ENCODE results near the gene MIAT. TPM values are rescaled to one million over a fixed set of nuclear protein-coding genes. Genes with fewer than 3 reads are reported as not detected.

Gene MIAT
- total RNA-seq, 1 experiment from 2014 or later: 0.06 TPM

DNA sequence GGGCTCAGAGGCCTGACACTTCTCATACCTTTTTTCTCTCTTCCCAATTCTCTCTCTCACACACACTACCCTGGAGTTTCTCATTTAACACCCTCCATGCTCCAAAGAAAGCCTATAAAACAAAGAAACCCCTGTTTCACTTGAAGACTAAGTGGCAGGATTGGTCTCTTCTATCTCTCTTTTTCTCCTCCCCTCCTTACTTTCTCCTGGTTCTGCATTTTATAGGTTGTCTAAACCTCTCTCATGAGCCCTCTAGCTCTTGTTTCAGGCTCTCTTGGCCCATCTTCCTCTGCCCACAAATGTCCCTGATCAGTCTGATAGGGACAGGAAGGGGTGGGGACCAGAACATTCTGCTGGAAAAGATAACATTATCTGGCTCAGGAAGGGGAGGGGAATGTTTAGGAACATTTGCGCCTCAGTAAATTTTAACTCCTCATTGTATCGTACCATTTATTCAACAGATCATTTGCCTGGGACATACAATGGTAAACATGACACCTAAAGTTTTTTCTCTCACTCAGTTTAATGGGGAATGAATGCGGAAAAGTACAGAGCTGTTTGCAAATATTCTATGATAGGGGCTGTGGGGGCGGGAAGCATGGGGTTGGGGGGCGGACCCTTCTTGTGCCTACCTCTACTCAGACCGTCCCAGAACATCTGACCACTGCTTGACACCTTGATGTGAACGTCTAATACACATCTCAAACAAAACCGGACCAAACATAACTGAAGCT, 24.8 kb upstream of the MIAT start:
- no peak for DNase-seq (ENCODE audit: low read depth)

DNA sequence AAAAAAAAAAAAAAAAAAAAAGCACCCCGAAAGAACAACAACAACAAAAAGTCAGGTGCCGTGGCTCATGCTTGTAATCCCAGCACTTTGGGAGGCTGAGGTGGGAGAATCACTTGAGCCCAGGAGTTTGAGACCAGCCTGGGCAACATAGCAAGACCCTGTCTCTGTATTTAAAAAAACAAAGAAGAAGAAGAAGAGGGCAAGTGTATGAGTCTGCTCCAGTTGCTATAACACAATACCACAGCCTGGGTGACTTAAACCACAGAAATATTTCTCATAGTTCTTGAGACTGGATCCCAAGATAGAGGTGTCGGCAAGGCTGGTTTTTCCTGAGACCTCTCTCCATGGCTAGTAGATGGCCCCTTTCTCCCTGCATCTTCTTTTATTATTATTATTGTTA, 23.2 kb upstream of the MIAT start:
- no peak for DNase-seq (ENCODE audit: low read depth)

DNA sequence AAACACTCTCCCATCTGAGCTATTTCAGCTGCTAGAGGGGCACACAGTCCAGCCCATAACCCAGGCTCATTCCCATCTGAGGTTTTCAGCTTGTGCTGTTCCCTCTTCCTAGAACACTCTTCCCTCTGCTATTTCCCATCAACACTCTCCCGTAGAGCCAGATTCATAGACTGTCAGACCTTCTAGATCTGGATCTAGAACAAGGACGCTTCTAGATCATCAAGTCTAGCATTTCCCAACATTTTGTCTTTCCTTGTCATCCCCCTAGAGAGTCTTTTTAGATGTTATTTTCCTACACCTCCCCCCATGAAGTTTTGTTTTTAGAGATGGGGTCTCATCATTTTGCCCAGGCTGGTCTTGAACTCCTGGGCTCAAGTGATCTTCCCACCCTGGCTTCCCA, 22.3 kb upstream of the MIAT start:
- DNase-seq (ENCODE audit: low read depth): no peak

DNA sequence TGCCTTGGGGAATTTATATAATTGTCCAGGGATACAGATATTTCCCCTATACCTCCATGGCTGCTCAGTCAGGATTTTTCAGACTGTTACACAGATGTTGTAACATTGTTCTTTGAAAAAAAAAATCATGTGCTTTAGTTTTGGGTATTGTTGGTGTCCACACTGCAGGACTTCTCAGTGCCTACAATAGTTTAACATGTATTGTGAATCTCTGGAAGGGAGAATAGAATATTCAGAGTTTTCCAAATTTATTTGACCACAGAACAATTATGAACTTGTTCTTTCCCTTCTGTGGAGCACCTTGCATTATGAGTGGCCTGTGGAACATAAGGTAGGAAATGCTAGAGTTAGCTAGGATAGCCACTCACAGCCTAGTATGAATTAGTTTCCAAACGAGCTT, 21.1 kb upstream of the MIAT start:
- no peak for DNase-seq (ENCODE audit: low read depth)

DNA sequence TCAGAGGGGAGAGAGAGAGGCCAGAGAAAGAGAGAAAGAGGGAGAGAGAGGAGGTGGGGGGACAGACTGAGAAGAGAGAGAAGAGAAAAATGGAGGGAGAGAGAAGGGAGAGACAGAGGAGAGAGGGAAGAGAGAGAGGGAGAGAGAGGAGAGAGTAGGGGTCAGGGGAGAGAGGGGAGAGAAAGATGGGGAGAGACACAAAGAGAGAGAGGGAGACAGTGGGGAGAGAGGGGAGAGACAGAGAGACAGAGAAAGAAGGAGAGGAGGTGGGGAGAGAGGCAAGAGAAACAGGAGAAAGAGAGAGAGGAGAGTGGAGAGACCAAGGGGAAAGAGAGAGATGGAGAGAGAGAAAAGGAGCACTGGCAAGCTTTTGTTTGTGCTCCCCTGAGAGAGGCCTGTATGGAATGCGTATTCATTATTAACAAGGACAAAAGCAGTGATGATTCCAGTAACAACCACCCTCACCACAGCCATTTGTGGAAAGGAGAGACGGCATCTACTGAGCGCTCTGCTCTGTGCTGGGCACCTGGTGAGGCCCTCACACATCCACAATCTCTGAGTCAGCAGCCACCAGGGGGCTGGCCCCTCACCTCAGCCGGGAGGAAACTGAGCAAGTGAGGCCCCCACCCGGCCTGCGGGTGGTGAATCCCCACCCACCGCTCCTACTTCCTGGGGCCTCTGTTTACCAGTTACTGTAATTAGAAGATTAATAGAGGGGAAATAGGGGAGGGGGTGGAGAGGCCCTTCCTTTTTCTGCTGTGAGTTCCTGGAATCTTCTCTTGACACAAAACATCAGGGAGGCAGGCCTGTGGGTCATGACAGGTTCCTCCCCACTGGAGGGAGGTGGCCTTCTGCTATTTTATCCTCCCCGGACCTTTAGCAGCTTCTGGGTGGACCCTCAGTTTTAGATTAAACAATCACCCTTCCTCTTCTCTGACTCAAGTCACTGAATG, 14.6 kb upstream of the MIAT start:
- peak; percentile 29 for DNase-seq (ENCODE audit: low read depth)

DNA sequence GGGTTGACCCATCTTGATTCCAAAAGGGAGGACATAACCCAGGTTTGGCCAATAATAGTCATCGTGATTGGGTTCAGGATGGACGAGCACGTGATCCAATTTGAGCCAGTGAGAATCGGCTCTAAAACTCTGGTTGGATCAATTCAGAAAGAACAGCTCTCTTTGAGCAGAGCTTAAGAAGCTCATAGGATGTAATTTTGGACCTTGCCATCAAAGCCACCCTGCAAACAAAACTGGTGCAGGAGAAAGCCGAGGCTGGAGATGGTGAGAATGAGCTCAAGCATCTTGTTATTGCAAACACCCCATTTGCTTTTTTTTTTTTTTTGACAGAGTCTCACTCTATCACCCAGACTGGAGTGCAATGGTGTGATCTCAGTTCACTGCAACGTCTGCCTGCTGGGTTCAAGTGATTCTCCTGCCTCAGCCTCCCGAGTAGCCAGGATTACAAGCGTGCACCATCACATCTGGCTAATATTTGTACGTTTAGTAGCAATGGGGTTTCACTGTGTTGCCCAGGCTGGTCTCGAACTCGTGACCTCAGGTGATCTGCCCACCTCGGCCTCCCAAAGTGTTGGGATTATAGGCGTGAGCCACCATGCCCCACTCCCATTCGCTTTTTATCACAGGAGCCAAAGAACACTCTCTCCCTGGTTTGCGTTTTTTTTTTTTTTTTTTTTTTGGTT, 13.8 kb upstream of the MIAT start:
- no peak for DNase-seq (ENCODE audit: low read depth)

DNA sequence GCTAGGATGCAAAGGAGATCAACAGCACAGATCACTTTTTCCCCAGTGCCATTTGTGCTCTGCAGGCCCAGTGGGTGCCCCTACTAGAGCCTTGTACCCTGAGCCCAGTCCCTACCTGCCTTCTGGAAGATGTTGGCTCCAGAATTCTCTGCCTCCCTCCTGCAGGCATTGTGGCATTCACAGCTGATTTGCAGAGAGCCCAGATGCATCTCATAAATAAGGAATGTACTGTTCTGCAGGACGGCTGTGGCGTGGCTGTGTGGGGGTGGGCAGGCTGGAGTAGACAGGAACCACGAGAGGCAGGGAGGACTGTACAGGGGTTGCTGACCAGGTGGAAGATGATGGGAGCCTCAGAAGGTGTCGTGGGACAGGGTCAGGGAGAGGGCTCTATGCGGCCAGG, 11.2 kb upstream of the MIAT start:
- DNase-seq (ENCODE audit: low read depth): no peak

DNA sequence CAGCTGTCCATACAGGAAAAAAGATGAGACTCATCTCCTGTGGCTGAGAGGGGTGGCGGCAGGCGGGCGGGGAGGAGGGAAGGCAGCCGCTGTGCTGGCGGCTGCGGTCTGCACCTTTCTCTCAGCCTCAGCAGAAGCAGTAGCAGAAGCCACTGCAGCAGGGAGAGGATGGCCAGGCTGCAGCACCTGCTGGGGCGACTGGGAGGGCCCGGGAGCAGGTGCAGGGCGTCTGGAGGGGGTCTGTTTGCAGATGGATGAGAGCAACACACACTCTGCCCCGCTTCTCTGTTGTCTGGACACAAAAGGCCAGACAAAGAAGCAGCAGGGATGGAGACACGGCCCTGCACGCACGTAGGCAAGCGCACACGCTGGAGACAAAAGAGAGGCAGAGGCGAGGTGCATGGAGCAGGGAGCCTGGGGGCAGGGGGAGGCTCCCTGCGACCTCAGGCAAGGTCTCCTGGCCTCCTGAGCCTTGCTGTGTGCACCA, 9.3 kb upstream of the MIAT start:
- no peak for DNase-seq (ENCODE audit: low read depth)

DNA sequence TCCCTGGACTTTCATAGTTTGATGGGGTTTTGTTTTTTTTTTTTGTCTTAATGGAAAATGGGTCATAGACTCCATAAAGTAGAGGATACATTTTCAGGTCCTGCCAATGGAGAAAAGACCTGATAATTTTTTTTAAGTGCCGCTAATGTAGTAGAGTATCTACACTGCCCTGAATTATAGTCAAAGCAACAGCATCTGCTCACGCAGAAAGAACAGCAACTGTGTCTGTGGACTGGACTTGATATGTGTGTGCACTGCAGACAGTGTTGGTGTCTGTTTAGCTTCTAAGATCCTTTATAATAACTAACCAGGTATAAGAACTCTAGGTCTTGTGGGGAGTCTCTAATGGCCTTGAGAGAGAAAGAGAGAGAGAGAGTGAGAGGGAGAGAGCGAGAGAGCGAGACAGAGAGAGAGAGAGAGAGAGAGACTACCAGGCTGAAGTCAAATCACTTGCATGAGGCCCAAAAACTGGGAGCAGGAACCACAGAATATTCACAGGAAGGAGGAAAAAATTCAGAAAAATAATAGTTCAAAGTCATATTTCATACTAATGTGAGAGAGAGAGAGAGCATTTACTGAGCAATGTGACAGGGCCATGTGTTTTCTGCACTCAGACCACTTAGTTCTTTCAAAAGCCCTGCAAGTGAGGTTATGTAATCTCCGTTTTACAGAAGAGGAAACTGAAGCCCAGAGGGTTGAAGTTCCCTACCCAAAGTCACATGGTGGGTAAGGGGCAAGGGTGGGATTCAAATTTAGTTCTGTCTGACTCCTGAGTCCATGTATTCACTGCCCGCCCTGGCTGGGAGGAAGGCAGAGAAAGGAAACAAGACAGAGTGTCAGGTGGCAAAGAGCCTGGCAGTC, 8.6 kb upstream of the MIAT start:
- DNase-seq (ENCODE audit: low read depth): no peak

DNA sequence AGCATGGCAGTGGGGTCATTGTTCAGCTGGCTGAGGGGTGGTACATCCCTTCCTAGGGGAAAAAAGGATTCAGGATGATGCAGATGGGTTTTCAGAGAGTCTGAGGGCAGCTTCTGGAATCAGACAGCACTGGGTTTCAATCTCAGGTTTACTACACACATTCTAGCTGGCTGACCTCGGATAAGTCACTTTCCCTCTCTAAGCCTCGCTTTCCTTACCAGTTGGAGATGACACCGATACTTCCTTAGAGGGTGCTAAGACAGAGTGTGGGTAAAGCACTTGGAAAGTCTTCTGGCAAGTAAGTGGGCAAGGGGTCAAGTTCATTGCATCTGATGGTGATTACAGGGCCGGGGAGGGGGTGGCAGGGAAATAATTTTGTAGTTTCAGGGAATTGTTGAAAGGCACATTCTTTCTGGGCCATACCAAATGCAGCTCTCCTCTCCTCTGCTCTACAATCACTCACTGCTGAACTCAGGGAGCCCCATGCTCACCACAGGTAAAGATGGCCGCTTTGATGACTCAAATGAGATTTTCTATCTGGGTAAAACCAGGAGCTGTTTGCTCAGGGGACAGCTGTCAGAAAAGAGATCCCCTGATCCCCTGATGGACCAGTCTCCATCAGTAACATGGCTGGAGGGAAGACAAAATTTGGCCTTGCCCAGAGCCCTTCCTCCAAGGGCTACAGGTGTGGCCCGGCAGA, 6.5 kb upstream of the MIAT start:
- DNase-seq (ENCODE audit: low read depth): no peak

DNA sequence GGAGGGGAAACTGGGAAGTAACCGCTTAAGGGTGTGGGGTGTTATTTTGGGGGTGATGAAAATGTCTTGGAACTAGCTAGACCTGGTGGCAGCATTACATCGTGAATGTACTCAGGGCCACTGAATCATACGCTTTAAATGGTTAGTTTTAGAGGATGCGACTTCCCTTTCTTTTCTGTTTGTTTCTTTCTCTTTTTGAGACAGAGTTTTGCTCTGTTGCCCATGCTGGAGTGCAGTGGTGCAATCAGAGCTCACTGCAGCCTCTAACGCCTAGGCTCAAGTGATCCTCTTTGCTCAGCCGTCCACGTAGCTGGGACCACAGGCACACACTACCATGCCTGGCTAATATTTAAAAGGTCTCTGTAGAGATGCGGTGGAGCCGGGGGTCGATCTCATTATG, 5.6 kb upstream of the MIAT start:
- DNase-seq (ENCODE audit: low read depth): no peak

DNA sequence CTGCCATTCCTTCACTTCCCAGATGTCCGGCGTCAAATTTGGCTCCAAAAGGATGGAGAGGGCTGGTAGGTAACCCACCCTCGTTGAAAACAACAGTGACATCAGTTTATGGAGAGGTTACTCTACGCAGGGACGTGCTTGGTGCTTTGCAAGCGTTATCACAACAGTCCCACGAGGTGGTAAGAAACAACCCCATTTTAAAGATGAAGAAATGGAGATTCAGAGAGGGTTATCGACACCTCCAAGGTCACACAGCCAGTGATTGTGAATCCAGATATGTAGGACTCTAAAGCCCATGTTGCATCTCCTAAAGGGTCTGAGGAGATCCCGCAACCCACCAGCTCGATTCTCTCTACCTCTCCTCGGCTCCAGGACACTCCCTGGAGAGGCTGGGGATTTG, 773 bp downstream of the MIAT start:
- DNase-seq (ENCODE audit: low read depth): no peak

DNA sequence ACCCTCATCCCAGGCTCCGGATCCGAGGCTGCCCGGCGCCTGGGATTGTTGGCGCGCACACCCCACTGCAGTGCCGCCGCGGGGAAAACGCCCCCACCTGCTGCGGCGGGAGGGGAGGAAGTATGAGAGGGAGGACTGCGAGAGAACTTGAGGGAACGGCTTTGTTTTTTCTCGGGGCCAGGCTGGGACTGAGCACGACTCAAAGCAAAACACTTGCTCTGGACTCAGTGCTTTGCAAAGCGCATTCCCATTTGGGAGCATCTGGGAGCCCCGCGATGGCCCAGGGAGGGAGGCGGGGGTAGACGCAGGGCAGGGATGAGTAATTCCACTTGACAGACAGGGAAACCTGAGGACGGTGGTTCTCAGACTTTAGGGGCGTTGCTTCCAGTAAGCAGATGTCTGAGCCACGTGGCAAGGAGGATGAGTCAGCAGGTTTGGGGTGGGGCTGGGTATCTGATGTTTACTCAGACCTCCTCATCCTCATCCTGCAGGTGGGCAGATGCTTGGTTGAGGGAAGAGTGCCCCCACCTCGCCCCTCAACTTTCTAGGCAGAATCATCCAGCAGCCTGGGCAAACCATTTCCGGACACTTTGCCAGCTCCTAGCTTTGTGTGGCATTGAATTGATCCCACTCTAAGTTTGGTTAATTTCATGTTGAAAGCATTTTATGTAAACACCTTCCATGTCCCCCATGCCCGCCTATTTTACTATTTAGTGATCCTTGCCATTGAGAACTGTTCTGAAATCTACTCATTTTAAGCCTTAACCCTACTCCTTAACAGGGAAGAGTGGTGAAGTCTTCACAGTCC, 1.5 kb downstream of the MIAT start:
- peak; percentile 95 for DNase-seq (ENCODE audit: low read depth)

DNA sequence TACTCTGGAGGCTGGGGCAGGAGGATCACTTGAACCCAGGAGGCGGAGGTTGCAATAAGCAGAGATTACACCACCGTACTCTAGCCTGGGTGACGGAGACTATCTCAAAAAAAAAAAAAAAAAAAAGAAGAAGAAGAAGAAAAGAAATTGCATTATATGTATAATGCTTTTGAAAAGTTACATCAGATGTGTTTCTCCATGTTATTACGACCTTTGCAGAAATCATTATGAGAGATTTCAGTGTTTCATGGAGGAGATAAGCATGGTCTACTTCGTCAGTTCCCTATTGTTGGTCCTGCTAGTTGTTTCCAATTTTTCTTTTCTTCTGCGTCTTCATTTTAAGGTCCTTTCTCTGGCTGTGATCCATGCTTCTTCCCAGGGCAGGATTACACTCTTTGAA, 3.0 kb downstream of the MIAT start:
- no peak for DNase-seq (ENCODE audit: low read depth)

DNA sequence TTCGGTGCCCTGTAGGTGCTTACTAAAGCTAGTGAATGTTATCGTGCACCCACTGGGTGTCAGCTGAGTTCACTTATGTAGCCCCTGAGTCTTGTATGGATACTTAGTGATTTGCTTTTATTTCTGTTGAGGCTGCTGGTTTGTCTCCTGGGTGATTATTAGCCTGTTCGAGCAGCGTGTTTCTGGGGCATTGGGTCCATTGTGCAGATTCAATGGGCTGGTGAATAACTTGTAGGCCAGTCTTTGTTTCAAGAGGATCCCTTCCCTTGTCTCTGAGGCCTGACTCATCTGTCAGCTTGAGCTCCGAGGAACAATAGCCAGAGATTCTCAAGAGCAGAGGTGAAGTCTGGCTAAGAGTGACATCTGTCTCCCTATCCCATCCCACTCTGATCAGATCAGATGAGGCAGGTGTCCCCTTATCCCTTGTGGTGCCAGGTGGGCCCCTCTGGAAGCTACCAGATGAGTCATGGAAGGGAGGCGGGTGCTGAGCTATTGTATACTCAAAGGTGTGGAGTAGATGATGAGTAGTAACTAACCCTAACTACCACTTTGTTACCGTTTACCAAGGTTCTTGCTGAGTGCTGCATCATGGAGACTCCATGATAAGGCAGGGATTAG, 3.7 kb downstream of the MIAT start:
- no peak for DNase-seq (ENCODE audit: low read depth)

DNA sequence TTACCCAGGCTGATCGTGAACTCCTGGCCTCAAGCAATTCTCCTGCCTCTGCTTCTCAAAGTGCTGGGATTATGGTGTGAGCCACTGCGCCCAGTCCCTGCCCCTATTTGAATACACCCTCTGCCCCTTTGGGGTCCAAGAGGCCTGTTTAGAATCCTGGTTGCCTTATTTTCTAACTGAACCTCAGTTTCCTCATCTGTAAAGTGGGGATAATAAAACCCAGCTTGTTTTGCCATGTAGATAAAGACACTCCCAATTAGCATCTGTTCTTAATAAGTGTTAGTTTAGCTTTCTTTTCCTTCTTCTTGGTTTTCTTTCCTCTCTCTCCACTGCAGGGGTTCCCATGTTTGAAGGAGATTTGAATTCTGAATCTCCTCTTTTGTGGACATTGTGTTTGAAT, 4.8 kb downstream of the MIAT start:
- DNase-seq (ENCODE audit: low read depth): no peak

DNA sequence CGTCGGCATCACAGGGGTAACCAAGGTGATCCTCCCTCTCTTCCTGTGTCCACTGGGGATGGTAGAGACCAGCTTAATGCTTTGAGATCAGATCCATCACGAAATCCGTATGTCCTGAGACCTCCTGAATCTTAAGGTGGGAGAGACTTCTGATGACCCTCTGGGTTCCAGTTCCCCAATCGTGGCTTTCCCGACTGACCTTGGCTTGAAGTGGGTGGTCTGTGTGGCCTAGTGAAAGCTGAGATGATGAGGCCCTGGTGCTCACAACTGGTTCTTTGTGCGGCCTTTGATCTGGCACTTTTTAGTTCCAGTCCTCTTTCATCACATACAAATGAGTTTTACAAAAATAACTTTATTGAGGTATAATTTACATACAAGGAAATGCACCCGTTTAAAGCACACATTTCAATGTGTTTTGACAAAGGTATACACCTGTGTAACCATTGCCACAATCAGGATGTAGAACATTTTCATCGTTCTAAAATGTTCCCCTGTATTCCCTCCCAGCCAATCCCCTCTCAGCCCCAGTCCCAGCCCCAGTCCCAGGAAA, 6.1 kb downstream of the MIAT start:
- DNase-seq (ENCODE audit: low read depth): no peak

DNA sequence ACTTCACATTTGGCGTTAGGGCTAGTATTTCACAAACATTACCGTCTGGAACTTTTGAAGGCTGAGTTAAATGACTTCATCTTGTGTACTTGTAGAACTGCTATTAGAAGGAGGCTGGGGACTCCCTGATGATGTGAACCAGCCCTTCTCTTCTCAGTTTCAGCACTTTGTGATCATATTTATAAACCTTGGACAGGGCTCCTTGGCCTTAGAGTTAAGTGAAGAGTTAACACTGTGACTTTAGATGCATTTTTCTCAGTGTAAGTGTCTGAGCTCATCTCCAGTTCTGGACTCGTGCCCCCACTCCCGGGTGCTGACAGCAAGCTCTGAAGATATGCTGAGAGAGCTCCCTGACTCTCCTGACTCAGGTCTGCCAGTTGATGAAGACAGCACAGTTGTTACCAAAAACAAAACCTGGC, 8.4 kb downstream of the MIAT start:
- DNase-seq (ENCODE audit: low read depth): no peak

DNA sequence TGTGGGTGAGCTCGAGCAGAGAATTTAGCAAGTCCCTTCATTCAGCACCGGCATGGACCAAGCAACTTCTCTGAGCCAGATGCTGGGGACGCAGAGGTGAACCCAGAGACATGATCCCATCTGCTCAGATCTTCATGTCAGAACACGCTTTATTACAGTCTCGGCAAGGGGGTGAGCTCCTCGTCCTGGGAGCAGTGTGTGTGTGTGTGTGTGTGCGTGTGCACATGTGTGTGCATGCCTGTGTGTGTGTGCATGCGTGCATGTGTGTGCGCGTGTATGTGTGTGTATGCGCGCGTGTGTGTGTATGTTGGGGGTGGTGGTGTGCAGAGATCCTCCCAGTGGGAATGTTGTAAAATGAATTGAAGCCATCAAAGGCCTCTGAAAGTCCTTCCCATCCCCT, 9.8 kb downstream of the MIAT start:
- no peak for DNase-seq (ENCODE audit: low read depth)

Measured in Daoy (cell line).